GM18498 (cell line): ENCODE measurements around the gene RPS2.
"Not testable (repeated sequence)": the region's sequence is repeated elsewhere in the genome, so short reads cannot be mapped to it uniquely, and the experiment has no call there.

ENCODE experiments used
- ATAC-seq: cut with Tn5 transposase; IDR thresholded peaks from one replicate; pipeline ENCODE4 v1.9.1; 2021; ENCODE audit warnings: mild to moderate bottlenecking, moderate library complexity; ENCODE audit not compliant: unreplicated experiment

The RPS2 gene

GRCh38 chr16:1920727-1921171, 43.9 kb downstream of the RPS2 start:
- ATAC-seq: no peak

GRCh38 chr16:1920122-1920521, 44.5 kb downstream of the RPS2 start:
- ATAC-seq: not testable (repeated sequence)

GRCh38 chr16:1919327-1919998, 45.2 kb downstream of the RPS2 start:
- no peak for ATAC-seq

GRCh38 chr16:1918351-1919326, 46.0 kb downstream of the RPS2 start, which contains the start of gene HS3ST6:
Gene HS3ST6 (minus strand): TSS chr16:1918415. CDS start chr16:1918323, 92 bp downstream.
- no peak for ATAC-seq

GRCh38 chr16:1917665-1918350, 46.8 kb downstream of the RPS2 start:
- ATAC-seq: no peak

- ATAC-seq: no peak
Measured at GRCh38 chr16:1917056-1917664, 47.5 kb downstream of the RPS2 start.

- no peak for ATAC-seq
Measured at GRCh38 chr16:1916640-1916990, 48.0 kb downstream of the RPS2 start.

GRCh38 chr16:1915732-1916639, 48.6 kb downstream of the RPS2 start:
- ATAC-seq: no peak

- ATAC-seq: no peak
Measured at GRCh38 chr16:1914988-1915387, 49.6 kb downstream of the RPS2 start.

- ATAC-seq: no peak
Measured at GRCh38 chr16:1914084-1914608, 50.5 kb downstream of the RPS2 start.

- no peak for ATAC-seq
Measured at GRCh38 chr16:1913327-1914083, 51.1 kb downstream of the RPS2 start.

- ATAC-seq: no peak
Measured at GRCh38 chr16:1912215-1912543, 52.4 kb downstream of the RPS2 start.
